ENCODE results near the gene TAAR5.
"Not testable (repeated sequence)": the region's sequence is repeated elsewhere in the genome, so short reads cannot be mapped to it uniquely, and the experiment has no call there.

TAAR5 gene

GRCh38 chr6:132571774-132572173, 17.8 kb downstream of the TAAR5 start:
- FAIRE-seq (no peak), DNase-seq (ENCODE audit: low spot score) (no peak)

DNA sequence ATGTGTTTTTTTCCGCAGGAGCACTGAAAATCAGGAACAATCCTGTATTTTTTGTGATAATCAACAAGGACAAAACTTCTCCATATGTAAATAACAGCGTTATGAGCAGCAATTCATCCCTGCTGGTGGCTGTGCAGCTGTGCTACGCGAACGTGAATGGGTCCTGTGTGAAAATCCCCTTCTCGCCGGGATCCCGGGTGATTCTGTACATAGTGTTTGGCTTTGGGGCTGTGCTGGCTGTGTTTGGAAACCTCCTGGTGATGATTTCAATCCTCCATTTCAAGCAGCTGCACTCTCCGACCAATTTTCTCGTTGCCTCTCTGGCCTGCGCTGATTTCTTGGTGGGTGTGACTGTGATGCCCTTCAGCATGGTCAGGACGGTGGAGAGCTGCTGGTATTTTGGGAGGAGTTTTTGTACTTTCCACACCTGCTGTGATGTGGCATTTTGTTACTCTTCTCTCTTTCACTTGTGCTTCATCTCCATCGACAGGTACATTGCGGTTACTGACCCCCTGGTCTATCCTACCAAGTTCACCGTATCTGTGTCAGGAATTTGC, 19.2 kb downstream of the TAAR5 start, which contains the start of gene TAAR6:
Gene TAAR6 (plus strand): TSS at position 102 of the 557 bp plus-strand sequence. CDS start 0 bp downstream, at position 102.
- DNase-seq (ENCODE audit: low spot score) (no peak), FAIRE-seq (no peak)

DNA sequence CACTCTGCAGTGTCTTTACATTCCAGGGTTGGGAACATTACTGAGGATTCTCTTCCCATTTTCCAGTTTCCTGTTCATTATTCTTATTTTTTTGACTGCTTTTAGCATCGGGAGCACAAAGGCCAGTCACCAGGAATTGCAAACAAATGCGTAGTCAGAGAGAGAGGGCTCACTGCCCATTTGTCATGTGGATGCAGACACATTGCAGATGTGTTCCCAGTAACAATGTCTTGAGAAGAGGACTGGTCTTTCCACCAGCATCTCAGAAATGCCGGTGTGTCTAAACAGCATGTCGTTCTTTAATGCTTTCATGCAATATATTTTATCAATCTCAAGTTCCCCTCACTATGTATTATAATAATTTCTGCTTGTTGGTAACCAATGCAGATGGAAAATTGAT, 20.4 kb downstream of the TAAR5 start:
- no peak for FAIRE-seq

GRCh38 chr6:132568611-132569010, 20.9 kb downstream of the TAAR5 start:
- no peak for FAIRE-seq

More for the DNA sequence above, 20.4 kb downstream of the TAAR5 start:
- no peak for DNase-seq (ENCODE audit: low spot score)

DNA sequence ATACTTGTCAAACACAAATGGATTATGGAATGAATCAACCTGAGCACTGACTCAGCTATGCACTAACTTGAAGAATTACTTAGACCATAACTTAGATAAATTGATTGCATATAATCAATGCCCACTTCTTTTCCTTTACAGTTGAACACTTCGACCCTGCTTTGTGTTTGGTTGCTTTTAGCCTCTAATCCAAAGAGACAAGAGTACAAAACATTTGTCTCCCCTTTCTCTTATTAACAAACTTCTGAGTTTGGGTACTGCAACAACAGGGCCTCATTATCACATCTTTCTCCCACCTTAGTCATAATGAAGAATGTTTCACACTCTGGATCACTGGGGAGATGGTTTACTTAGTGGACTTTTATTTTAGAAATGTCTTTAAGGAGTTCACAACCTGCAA, 22.0 kb downstream of the TAAR5 start:
- FAIRE-seq, result no peak
- DNase-seq (ENCODE audit: low spot score), result no peak

More at GRCh38 chr6:132568611-132569010, 20.9 kb downstream of the TAAR5 start:
- no peak for DNase-seq (ENCODE audit: low spot score)

DNA sequence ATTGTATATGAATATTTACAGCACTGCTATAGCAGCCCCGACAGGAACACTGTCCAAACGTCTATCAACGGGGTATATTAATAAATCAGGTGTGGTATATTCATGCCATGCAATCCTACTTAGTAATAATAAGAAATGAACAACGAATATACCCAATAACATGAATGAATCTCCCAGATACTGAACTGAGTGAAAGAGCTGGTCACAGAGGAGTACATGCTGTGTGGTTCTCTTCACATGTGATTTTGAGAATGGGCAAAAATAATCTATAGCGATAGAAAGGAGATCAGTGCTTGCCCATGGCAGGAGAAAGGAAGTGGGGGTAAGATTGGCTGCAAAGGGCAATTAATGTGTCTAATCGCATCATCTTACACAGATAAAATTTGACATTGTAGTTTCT, 23.1 kb downstream of the TAAR5 start:
- DNase-seq (ENCODE audit: low spot score) (no peak), FAIRE-seq (no peak)

DNA sequence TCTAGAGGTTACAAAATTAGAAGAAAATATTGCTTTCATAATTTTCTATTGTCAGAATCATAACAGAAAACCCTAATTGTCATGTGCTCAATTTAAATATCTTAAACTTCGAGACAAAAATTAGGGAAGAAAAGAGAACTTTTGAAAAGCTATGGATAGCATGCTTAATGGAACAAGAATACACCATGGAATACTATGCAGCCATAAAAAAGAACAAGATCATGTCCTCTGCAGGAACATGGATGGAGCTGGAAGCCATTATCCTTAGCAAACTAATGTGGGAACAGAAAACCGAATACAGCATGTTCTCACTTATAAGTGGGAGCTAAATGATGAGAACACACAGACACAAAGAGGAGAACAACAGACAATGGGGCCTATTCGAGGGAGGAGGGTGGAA, 29.5 kb downstream of the TAAR5 start:
- DNase-seq (ENCODE audit: low spot score); FAIRE-seq: not testable (repeated sequence)

- FAIRE-seq (no peak), DNase-seq (ENCODE audit: low spot score) (no peak)
These were observed 37.2 kb downstream of the TAAR5 start, which contains the start of gene TAAR8 for GRCh38 chr6:132552372-132552771. TSS of gene TAAR8 (plus strand) at chr6:132552672. CDS start at chr6:132552693, 21 bp downstream.

- DNase-seq (ENCODE audit: low spot score) (no peak), FAIRE-seq (no peak)
These were observed 38.3 kb downstream of the TAAR5 start for GRCh38 chr6:132551214-132551613.

DNA sequence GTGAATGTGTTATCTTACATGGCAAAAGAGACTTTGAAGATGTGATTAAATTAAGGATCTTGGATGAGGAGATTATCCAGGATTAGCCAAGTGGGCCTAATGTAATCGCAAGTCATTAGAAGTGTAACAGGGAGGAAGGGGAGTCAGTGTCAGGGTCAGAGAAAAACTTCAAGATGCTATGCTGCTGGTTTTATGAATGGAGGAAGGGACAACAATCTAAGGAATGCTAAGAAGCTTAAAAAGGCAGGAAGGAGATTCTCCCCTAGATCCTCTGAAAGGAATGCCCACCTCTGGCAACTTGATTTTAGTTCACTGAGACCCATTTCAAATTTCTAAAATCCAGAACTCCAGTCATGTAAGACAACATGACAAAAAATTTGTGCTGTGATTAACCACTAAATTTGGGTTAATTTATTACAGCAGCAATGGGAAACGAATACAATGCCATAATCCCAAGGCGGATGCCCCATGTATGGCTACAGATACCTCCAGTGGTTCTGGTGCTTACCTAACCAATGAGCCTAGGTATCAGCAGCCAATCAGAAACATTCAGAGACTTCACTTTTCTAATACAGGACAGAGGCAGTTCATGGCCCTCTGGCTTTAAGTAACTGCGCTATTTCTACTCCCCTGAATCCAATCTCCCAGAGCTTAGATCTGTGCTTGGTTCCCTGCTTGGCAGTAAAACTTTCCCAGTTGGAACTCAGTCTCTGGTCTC, 40.6 kb downstream of the TAAR5 start:
- DNase-seq (ENCODE audit: low spot score) (no peak), FAIRE-seq (no peak)

- DNase-seq (ENCODE audit: low spot score) (no peak), FAIRE-seq (no peak)
These were observed 44.7 kb downstream of the TAAR5 start for GRCh38 chr6:132544826-132545225.

Measured in urothelium cell line (cell line).